Islet of Langerhans (tissue), 1 donor: ENCODE measurements around the gene SEPTIN12.
"Not testable (repeated sequence)": the region's sequence is repeated elsewhere in the genome, so short reads cannot be mapped to it uniquely, and the experiment has no call there.

Experiments used
- FAIRE-seq: peaks from one replicate; lab custom pipeline; 2011; peaks lifted over from hg19 to GRCh38; lab: Jason Lieb, UNC

The SEPTIN12 gene

GRCh38 chr16:4802659-4803287 is 14.6 kb upstream of the SEPTIN12 start:
- no peak for FAIRE-seq

GRCh38 chr16:4801962-4802658 is 14.0 kb upstream of the SEPTIN12 start, which contains the start of gene ROGDI:
TSS of gene ROGDI (minus strand) at chr16:4802633. CDS start at chr16:4802571, 62 bp downstream.
- no peak for FAIRE-seq

- FAIRE-seq = no peak
Measured at GRCh38 chr16:4801051-4801961, 13.2 kb upstream of the SEPTIN12 start.

- no peak for FAIRE-seq
Measured at GRCh38 chr16:4800290-4801041, 12.3 kb upstream of the SEPTIN12 start.

GRCh38 chr16:4799171-4799855 is 11.2 kb upstream of the SEPTIN12 start:
- FAIRE-seq = no peak

GRCh38 chr16:4798456-4798855 is 10.3 kb upstream of the SEPTIN12 start:
- no peak for FAIRE-seq

GRCh38 chr16:4797805-4798252 is 9.7 kb upstream of the SEPTIN12 start:
- no peak for FAIRE-seq

- FAIRE-seq = no peak
Measured at GRCh38 chr16:4796982-4797804, 9.0 kb upstream of the SEPTIN12 start.

- no peak for FAIRE-seq
Measured at GRCh38 chr16:4795828-4796572, 7.9 kb upstream of the SEPTIN12 start.

- FAIRE-seq = no peak
Measured at GRCh38 chr16:4795181-4795827, 7.2 kb upstream of the SEPTIN12 start, which contains the start of gene SMIM22. TSS of gene SMIM22 (plus strand) at chr16:4795369. CDS start at chr16:4795735, 366 bp downstream.

- FAIRE-seq = no peak
Measured at GRCh38 chr16:4792951-4793513, 4.9 kb upstream of the SEPTIN12 start.

- FAIRE-seq = no peak
Measured at GRCh38 chr16:4790871-4791270, 2.7 kb upstream of the SEPTIN12 start.

GRCh38 chr16:4790261-4790660 is 2.1 kb upstream of the SEPTIN12 start:
- FAIRE-seq = no peak

- FAIRE-seq = no peak
Measured at GRCh38 chr16:4788910-4789309, 765 bp upstream of the SEPTIN12 start.

- peak; percentile 85 for FAIRE-seq
Measured at GRCh38 chr16:4788489-4788889, 344 bp upstream of the SEPTIN12 start.

- FAIRE-seq = no peak
Measured at GRCh38 chr16:4787068-4787467, 1.1 kb downstream of the SEPTIN12 start.

GRCh38 chr16:4785758-4786433 is 2.2 kb downstream of the SEPTIN12 start:
- FAIRE-seq = no peak

- FAIRE-seq = not testable (repeated sequence)
Measured at GRCh38 chr16:4784444-4784987, 3.6 kb downstream of the SEPTIN12 start.
